ENCODE results near the gene GDA. TPM values are rescaled to one million over a fixed set of nuclear protein-coding genes. Genes with fewer than 3 reads are reported as not detected.

The GDA gene
- total and polyA plus RNA-seq, 4 donors, result 0.04 to 1.5 (median 0.63) TPM

GRCh38 chr9:72211047-72211446, 61.8 kb downstream of the GDA start:
- Histone ChIP-seq H3K4me3 (no peak overlapping the region), H3K27ac (ENCODE audit: low read depth in 1 of 2, low read length in 1 of 2) (no peak overlapping the region), H3K4me1 (ENCODE audit: control insufficient read depth in 5 of 5, insufficient read depth in 5 of 5, low read length in 5 of 5) (no peaks in the 10 kb centered on the region), H3K36me3 (ENCODE audit: control insufficient read depth in 4 of 4, insufficient read depth in 4 of 4, low read length in 4 of 4) (no peaks in the 10 kb centered on the region), H3K9me3 (ENCODE audit: control insufficient read depth in 4 of 4, insufficient read depth in 3 of 4, low read length in 3 of 4) (no peaks in the 10 kb centered on the region), H3K27me3 (ENCODE audit: control insufficient read depth in 3 of 3, insufficient read depth in 3 of 3, low read length in 2 of 3) (no peaks in the 10 kb centered on the region), H3K9ac (ENCODE audit: insufficient read depth in 1 of 2, low read length in 2 of 2) (no peak overlapping the region)
- ATAC-seq (ENCODE audit: insufficient read depth, low FRiP score) (no peak), DNase-seq (no peak)
- 66 to 78% methylated on average over 3 of the region's 3 CpGs for WGBS, 2 donors
- TF ChIP-seq CTCF (IDR thresholded peaks at IDR 0.05; ENCODE audit: control extremely low read depth, extremely low read depth), result no peak

GRCh38 chr9:72213906-72214305, 64.7 kb downstream of the GDA start:
- Histone ChIP-seq H3K9me3 (ENCODE audit: control insufficient read depth in 4 of 4, insufficient read depth in 3 of 4, low read length in 3 of 4) (no peaks in the 10 kb centered on the region), H3K27me3 (ENCODE audit: control insufficient read depth in 3 of 3, insufficient read depth in 3 of 3, low read length in 2 of 3) (no peaks in the 10 kb centered on the region), H3K27ac (ENCODE audit: low read depth in 1 of 2, low read length in 1 of 2) (no peak overlapping the region), H3K36me3 (ENCODE audit: control insufficient read depth in 4 of 4, insufficient read depth in 4 of 4, low read length in 4 of 4) (no peaks in the 10 kb centered on the region), H3K4me3 (no peak overlapping the region), H3K9ac (ENCODE audit: insufficient read depth in 1 of 2, low read length in 2 of 2) (no peak overlapping the region), H3K4me1 (ENCODE audit: control insufficient read depth in 5 of 5, insufficient read depth in 5 of 5, low read length in 5 of 5) (no peaks in the 10 kb centered on the region)
- WGBS, 2 donors, result 87 to 90% methylated on average over 4 of the region's 4 CpGs
- TF ChIP-seq CTCF (IDR thresholded peaks at IDR 0.05; ENCODE audit: control extremely low read depth, extremely low read depth), result no peak
- ATAC-seq (ENCODE audit: insufficient read depth, low FRiP score) (no peak), DNase-seq (no peak)

GRCh38 chr9:72217306-72217842, 68.1 kb downstream of the GDA start:
- WGBS, 2 donors, result 50 to 87% methylated on average over 3 of the region's 3 CpGs
- peak in 2 of 3 donors; percentile 15 to 17 for DNase-seq
- Histone ChIP-seq H3K27ac (ENCODE audit: low read depth in 1 of 2, low read length in 1 of 2) (no peak overlapping the region), H3K9me3 (ENCODE audit: control insufficient read depth in 4 of 4, insufficient read depth in 3 of 4, low read length in 3 of 4) (no peaks in the 10 kb centered on the region), H3K4me1 (ENCODE audit: control insufficient read depth in 5 of 5, insufficient read depth in 5 of 5, low read length in 5 of 5) (no peaks in the 10 kb centered on the region), H3K27me3 (ENCODE audit: control insufficient read depth in 3 of 3, insufficient read depth in 3 of 3, low read length in 2 of 3) (no peaks in the 10 kb centered on the region), H3K4me3 (no peak overlapping the region), H3K36me3 (ENCODE audit: control insufficient read depth in 4 of 4, insufficient read depth in 4 of 4, low read length in 4 of 4) (no peaks in the 10 kb centered on the region), H3K9ac (ENCODE audit: insufficient read depth in 1 of 2, low read length in 2 of 2) (no peak overlapping the region)
- ATAC-seq (ENCODE audit: insufficient read depth, low FRiP score), result no peak
- TF ChIP-seq CTCF (IDR thresholded peaks at IDR 0.05; ENCODE audit: control extremely low read depth, extremely low read depth), result no peak

GRCh38 chr9:72220589-72220988, 71.3 kb downstream of the GDA start:
- ATAC-seq (ENCODE audit: insufficient read depth, low FRiP score) (no peak), DNase-seq (no peak)
- WGBS, 2 donors, result 76 to 88% methylated on average over 1 of the region's 1 CpG
- Histone ChIP-seq H3K9me3 (ENCODE audit: control insufficient read depth in 4 of 4, insufficient read depth in 3 of 4, low read length in 3 of 4) (no peaks in the 10 kb centered on the region), H3K4me1 (ENCODE audit: control insufficient read depth in 5 of 5, insufficient read depth in 5 of 5, low read length in 5 of 5) (no peaks in the 10 kb centered on the region), H3K27me3 (ENCODE audit: control insufficient read depth in 3 of 3, insufficient read depth in 3 of 3, low read length in 2 of 3) (no peaks in the 10 kb centered on the region), H3K27ac (ENCODE audit: low read depth in 1 of 2, low read length in 1 of 2) (no peak overlapping the region), H3K4me3 (no peak overlapping the region), H3K9ac (ENCODE audit: insufficient read depth in 1 of 2, low read length in 2 of 2) (no peak overlapping the region), H3K36me3 (ENCODE audit: control insufficient read depth in 4 of 4, insufficient read depth in 4 of 4, low read length in 4 of 4) (no peaks in the 10 kb centered on the region)
- no peak for TF ChIP-seq CTCF (IDR thresholded peaks at IDR 0.05; ENCODE audit: control extremely low read depth, extremely low read depth)
